H9 (cell line): ENCODE data around the gene CFAP157. TPM values are rescaled to one million over a fixed set of nuclear protein-coding genes. Genes with fewer than 3 reads are reported as not detected.

Experiments used
- DNase-seq: peaks from one replicate; pipeline ENCODE4 v3.0.0-alpha.2; 2017
- H2AFZ ChIP-seq: one replicate; pipeline ENCODE4 v1.6.1; 2013; ENCODE audit warnings: mild to moderate bottlenecking, low read length, control low read depth, moderate library complexity
- H2AK5ac ChIP-seq: 2 replicates; pipeline ENCODE4 v1.6.1; 2013; ENCODE audit warnings: low read length, control low read depth, mixed read lengths; ENCODE audit not compliant: insufficient read length
- H2BK120ac ChIP-seq: one replicate; pipeline ENCODE4 v1.6.1; 2013; ENCODE audit warnings: low read depth, mild to moderate bottlenecking, low read length, control low read depth, inconsistent platforms; ENCODE audit not compliant: poor library complexity, severe bottlenecking
- H2BK12ac ChIP-seq: 2 replicates; pipeline ENCODE4 v1.6.1; 2013; ENCODE audit warnings: low read length, control low read depth, mixed read lengths, low read depth; ENCODE audit not compliant: insufficient read length
- H2BK15ac ChIP-seq: 2 replicates; pipeline ENCODE4 v1.6.1; 2013; ENCODE audit warnings: low read depth, low read length, control low read depth
- H2BK20ac ChIP-seq: one replicate; pipeline ENCODE4 v1.6.1; 2013; ENCODE audit warnings: low read depth, mild to moderate bottlenecking, low read length, control low read depth, inconsistent platforms; ENCODE audit not compliant: poor library complexity, severe bottlenecking
- H2BK5ac ChIP-seq: 2 replicates; pipeline ENCODE4 v1.6.1; 2013; ENCODE audit warnings: low read length, control low read depth, mixed read lengths; ENCODE audit not compliant: insufficient read length
- H3K14ac ChIP-seq: 2 replicates; pipeline ENCODE4 v1.6.1; 2013; ENCODE audit warnings: low read length, control low read depth; ENCODE audit not compliant: insufficient read depth
- H3K18ac ChIP-seq: 2 replicates; pipeline ENCODE4 v1.6.1; 2013; ENCODE audit warnings: low read depth, mild to moderate bottlenecking, mixed read lengths, low read length, control low read depth; ENCODE audit not compliant: insufficient read length
- H3K23ac ChIP-seq: 2 replicates; pipeline ENCODE4 v1.6.1; 2013; ENCODE audit warnings: low read length, control low read depth, mixed read lengths, low read depth; ENCODE audit not compliant: insufficient read length
- H3K23me2 ChIP-seq: 2 replicates; pipeline ENCODE4 v1.6.1; 2013; ENCODE audit warnings: low read depth, mild to moderate bottlenecking, mixed read lengths, low read length, control low read depth; ENCODE audit not compliant: insufficient read length, poor library complexity, severe bottlenecking
- H3K27ac ChIP-seq: 2 replicates; pipeline ENCODE4 v1.5.1; 2013; ENCODE audit warnings: low read length, control low read depth, mixed read lengths, low read depth; ENCODE audit not compliant: insufficient read length
- H3K27me3 ChIP-seq: 2 replicates; pipeline ENCODE4 v1.6.1; 2013; ENCODE audit warnings: low read length, control low read depth, inconsistent platforms; ENCODE audit not compliant: insufficient read depth
- H3K4ac ChIP-seq: 2 replicates; pipeline ENCODE4 v1.6.1; 2013; ENCODE audit warnings: low read depth, mild to moderate bottlenecking, control low read depth, inconsistent platforms, low read length, moderate library complexity
- H3K4me1 ChIP-seq: 2 replicates; pipeline ENCODE4 v1.6.1; 2013; ENCODE audit warnings: low read length, control low read depth, inconsistent platforms; ENCODE audit not compliant: insufficient read depth
- H3K4me2 ChIP-seq: 2 replicates; pipeline ENCODE4 v1.6.1; 2013; ENCODE audit warnings: low read length, control low read depth, mixed read lengths; ENCODE audit not compliant: insufficient read length, insufficient read depth
- H3K56ac ChIP-seq: 2 replicates; pipeline ENCODE4 v1.6.1; 2013; ENCODE audit warnings: low read depth, mild to moderate bottlenecking, mixed read lengths, low read length, control low read depth; ENCODE audit not compliant: insufficient read length
- H3K79me1 ChIP-seq: 2 replicates; pipeline ENCODE4 v1.6.1; 2013; ENCODE audit warnings: low read depth, mild to moderate bottlenecking, moderate library complexity, low read length, control low read depth, inconsistent platforms; ENCODE audit not compliant: insufficient read depth, poor library complexity, severe bottlenecking
- H3K79me2 ChIP-seq: 2 replicates; pipeline ENCODE4 v1.6.1; 2013; ENCODE audit warnings: low read length, control low read depth, inconsistent platforms; ENCODE audit not compliant: insufficient read depth
- H3K9ac ChIP-seq: 2 replicates; pipeline ENCODE4 v1.6.1; 2013; ENCODE audit warnings: low read length, control low read depth, mixed read lengths; ENCODE audit not compliant: insufficient read length; ENCODE audit errors: extremely low read depth
- H3K9me3 ChIP-seq: one replicate; pipeline ENCODE4 v1.6.1; 2013; ENCODE audit warnings: low read depth, low read length, inconsistent platforms; ENCODE audit not compliant: control insufficient read depth
- H3T11ph ChIP-seq: one replicate; pipeline ENCODE4 v1.6.1; 2013; ENCODE audit warnings: mild to moderate bottlenecking, low read length, control low read depth, inconsistent platforms
- H4K20me1 ChIP-seq: one replicate; pipeline ENCODE4 v1.6.1; 2013; ENCODE audit not compliant: control insufficient read depth, insufficient read length, insufficient read depth
- H4K5ac ChIP-seq: 2 replicates; pipeline ENCODE4 v1.6.1; 2013; ENCODE audit warnings: low read depth, mild to moderate bottlenecking, mixed read lengths, low read length, control low read depth; ENCODE audit not compliant: insufficient read length
- H4K8ac ChIP-seq: replicated peaks from 2 replicates; pipeline ENCODE4 v1.6.1; 2013; ENCODE audit warnings: low read length, control low read depth, mixed read lengths, low read depth; ENCODE audit not compliant: insufficient read length
- H4K91ac ChIP-seq: 2 replicates; pipeline ENCODE4 v1.6.1; 2013; ENCODE audit warnings: low read depth, mild to moderate bottlenecking, moderate library complexity, mixed read lengths, low read length, control low read depth; ENCODE audit not compliant: insufficient read length
- H3K27ac Mint-ChIP-seq, 3 experiments: 2 replicates in 2 of 3; 3 replicates in 1 of 3; pipeline ENCODE4 v1.8.0; 2020 to 2021; ENCODE audit warnings: mixed read lengths in 3 of 3, mild to moderate bottlenecking in 1 of 3, moderate library complexity in 1 of 3
- H3K27me3 Mint-ChIP-seq: 2 replicates; pipeline ENCODE4 v1.8.0; 2021; ENCODE audit warnings: low read depth, mild to moderate bottlenecking, moderate library complexity, mixed read lengths
- H3K36me3 Mint-ChIP-seq, 3 experiments: 2 replicates in 2 of 3; 3 replicates in 1 of 3; pipeline ENCODE4 v1.8.0; 2020 to 2021; ENCODE audit warnings: low read depth in 3 of 3, mixed read lengths in 3 of 3; ENCODE audit not compliant: insufficient read depth in 1 of 3
- H3K4me1 Mint-ChIP-seq, 2 experiments: 2 replicates each; pipeline ENCODE4 v1.8.0; 2020; ENCODE audit warnings: mixed read lengths in 2 of 2
- H3K4me3 Mint-ChIP-seq, 2 experiments: 2 replicates in 1 of 2; 3 replicates in 1 of 2; pipeline ENCODE4 v1.8.0; 2020 to 2021; ENCODE audit warnings: mild to moderate bottlenecking in 2 of 2, mixed read lengths in 2 of 2, moderate library complexity in 1 of 2
- H3K9me3 Mint-ChIP-seq, 2 experiments: 2 replicates in 1 of 2; 3 replicates in 1 of 2; pipeline ENCODE4 v1.8.0; 2020; ENCODE audit warnings: mild to moderate bottlenecking in 2 of 2, mixed read lengths in 2 of 2, moderate library complexity in 1 of 2
- WGBS: extraction: QIAGEN DNeasy Blood & Tissue Kit; methylation state at CpG from one replicate; pipeline ENCODE4 v1.1.7; 2013; ENCODE audit warnings: missing lambda C conversion rate, low lambda C conversion rate, mixed read lengths; ENCODE audit not compliant: insufficient read length; ENCODE audit errors: extremely low coverage; 5-methylcytosine and 5-hydroxymethylcytosine counted together
- total RNA-seq: library from RNA; stranded (reverse); gene quantifications from 2 replicates; pipeline ENCODE4 v1.2.1, GENCODE V29; 2021
- TF ChIP-seq, protein P1 (sequence below): fragments of 200-600 bp; sonication (generic); conservative IDR thresholded peaks from 3 replicates; pipeline ENCODE4 v1.8.0; 2021; ENCODE audit warnings: antibody characterized with exemption, mild to moderate bottlenecking

Gene CFAP157
- total RNA-seq, 1 experiment from 2014 or later, result 0.22 TPM

DNA sequence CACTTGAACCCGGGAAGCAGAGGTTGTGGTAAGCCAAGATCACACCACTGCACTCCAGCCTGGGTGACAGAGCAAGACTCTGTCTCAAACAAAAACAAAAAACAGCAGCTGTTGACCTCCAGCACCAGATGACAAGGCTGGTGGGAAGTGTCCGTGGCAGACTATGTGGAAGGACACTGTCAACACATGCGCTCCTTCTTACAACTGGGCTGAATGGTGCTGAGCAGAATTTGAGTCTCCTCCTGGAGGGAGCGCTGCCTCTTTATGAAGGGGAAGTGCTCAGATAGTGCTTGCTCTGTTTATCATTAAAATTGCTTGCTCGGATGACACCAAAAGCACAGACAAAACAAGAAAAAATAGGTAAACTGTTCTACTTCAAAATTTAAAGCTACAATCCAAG lies 9.2 kb upstream of the CFAP157 start:
- H3K4me1 ChIP-seq, result no peaks in the 10 kb centered on the region
- H3K4me3 Mint-ChIP-seq, result no peak overlapping the region
- WGBS, result no CpG with 5 or more reads among the region's 5 CpGs

More for the DNA sequence above, 9.2 kb upstream of the CFAP157 start:
- no peak overlapping the region for H2BK15ac ChIP-seq
- H3T11ph ChIP-seq, result no peak overlapping the region
- peaks cover 2 to 7% of the 10 kb centered on the region in 2 experiments for H3K4me1 Mint-ChIP-seq
- no peak overlapping the region for H4K5ac ChIP-seq
- no peak overlapping the region for H4K8ac ChIP-seq
- TF ChIP-seq, protein P1, sequence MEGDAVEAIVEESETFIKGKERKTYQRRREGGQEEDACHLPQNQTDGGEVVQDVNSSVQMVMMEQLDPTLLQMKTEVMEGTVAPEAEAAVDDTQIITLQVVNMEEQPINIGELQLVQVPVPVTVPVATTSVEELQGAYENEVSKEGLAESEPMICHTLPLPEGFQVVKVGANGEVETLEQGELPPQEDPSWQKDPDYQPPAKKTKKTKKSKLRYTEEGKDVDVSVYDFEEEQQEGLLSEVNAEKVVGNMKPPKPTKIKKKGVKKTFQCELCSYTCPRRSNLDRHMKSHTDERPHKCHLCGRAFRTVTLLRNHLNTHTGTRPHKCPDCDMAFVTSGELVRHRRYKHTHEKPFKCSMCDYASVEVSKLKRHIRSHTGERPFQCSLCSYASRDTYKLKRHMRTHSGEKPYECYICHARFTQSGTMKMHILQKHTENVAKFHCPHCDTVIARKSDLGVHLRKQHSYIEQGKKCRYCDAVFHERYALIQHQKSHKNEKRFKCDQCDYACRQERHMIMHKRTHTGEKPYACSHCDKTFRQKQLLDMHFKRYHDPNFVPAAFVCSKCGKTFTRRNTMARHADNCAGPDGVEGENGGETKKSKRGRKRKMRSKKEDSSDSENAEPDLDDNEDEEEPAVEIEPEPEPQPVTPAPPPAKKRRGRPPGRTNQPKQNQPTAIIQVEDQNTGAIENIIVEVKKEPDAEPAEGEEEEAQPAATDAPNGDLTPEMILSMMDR, result no peak
- H3K4ac ChIP-seq, result no peak overlapping the region
- no peak overlapping the region for H3K4me2 ChIP-seq
- no peak overlapping the region for H3K56ac ChIP-seq
- H2AK5ac ChIP-seq, result no peak overlapping the region
- H3K27me3 ChIP-seq, result no peaks in the 10 kb centered on the region
- no peak overlapping the region for H4K91ac ChIP-seq
- no peak overlapping the region for H3K9ac ChIP-seq
- DNase-seq, result no peak
- H2AFZ ChIP-seq, result no peak overlapping the region
- H2BK120ac ChIP-seq, result no peak overlapping the region
- peaks cover 4% of the 10 kb centered on the region for H3K23me2 ChIP-seq
- H2BK5ac ChIP-seq, result no peak overlapping the region
- H2BK12ac ChIP-seq, result no peak overlapping the region
- no peak overlapping the region for H2BK20ac ChIP-seq
- H3K27ac Mint-ChIP-seq, result no peak overlapping the region
- no peaks in the 10 kb centered on the region for H3K79me1 ChIP-seq
- H3K18ac ChIP-seq, result no peak overlapping the region
- H3K23ac ChIP-seq, result no peak overlapping the region
- H3K27me3 Mint-ChIP-seq, result peaks cover 4% of the 10 kb centered on the region
- H4K20me1 ChIP-seq, result no peaks in the 10 kb centered on the region
- H3K9me3 Mint-ChIP-seq, result no peaks in the 10 kb centered on the region
- peaks cover 0 to 4% (median 0%) of the 10 kb centered on the region in 3 experiments; a peak in 2 of 7 replicates for H3K36me3 Mint-ChIP-seq
- H3K9me3 ChIP-seq, result no peaks in the 10 kb centered on the region
- no peaks in the 10 kb centered on the region for H3K79me2 ChIP-seq
- H3K27ac ChIP-seq, result no peak overlapping the region
- H3K14ac ChIP-seq, result no peak overlapping the region
